Measurements from ENCODE around the gene ZCCHC14.
"Not testable (repeated sequence)": the region's sequence is repeated elsewhere in the genome, so short reads cannot be mapped to it uniquely, and the experiment has no call there.

The ZCCHC14 gene

GRCh38 chr16:87535457-87535854 lies 42.6 kb upstream of the ZCCHC14 start:
- peaks cover 22% of the 10 kb centered on the region for H3K9me3 ChIP-seq (ENCODE audit: control insufficient read depth, low read length)

GRCh38 chr16:87534751-87535150 lies 41.9 kb upstream of the ZCCHC14 start:
- no peaks in the 10 kb centered on the region for H3K36me3 ChIP-seq (ENCODE audit: control insufficient read depth, insufficient read depth, low read length, severe bottlenecking)
- H3K9ac ChIP-seq (ENCODE audit: low read length), result no peak overlapping the region
- H3K27me3 ChIP-seq (replicated peaks; ENCODE audit: control insufficient read depth, insufficient read depth, low read length), result no peaks in the 10 kb centered on the region
- no peak for DNase-seq (ENCODE audit: low read depth)
- H3K4me1 ChIP-seq (ENCODE audit: control insufficient read depth, insufficient read depth, low read length), result peaks cover 14% of the 10 kb centered on the region
- no peak overlapping the region for H3K4me3 ChIP-seq (ENCODE audit: low read length)
- H3K9me3 ChIP-seq (ENCODE audit: control insufficient read depth, low read length), result peaks cover 28% of the 10 kb centered on the region

More at GRCh38 chr16:87535457-87535854, 42.6 kb upstream of the ZCCHC14 start:
- Histone ChIP-seq H3K4me1 (ENCODE audit: control insufficient read depth, insufficient read depth, low read length) (peaks cover 18% of the 10 kb centered on the region), H3K4me3 (ENCODE audit: low read length) (no peak overlapping the region), H3K36me3 (ENCODE audit: control insufficient read depth, insufficient read depth, low read length, severe bottlenecking) (no peaks in the 10 kb centered on the region), H3K27me3 (replicated peaks; ENCODE audit: control insufficient read depth, insufficient read depth, low read length) (no peaks in the 10 kb centered on the region), H3K9ac (ENCODE audit: low read length) (no peak overlapping the region)
- DNase-seq (ENCODE audit: low read depth), result no peak

GRCh38 chr16:87534030-87534653 lies 41.3 kb upstream of the ZCCHC14 start:
- Histone ChIP-seq H3K4me1 (ENCODE audit: control insufficient read depth, insufficient read depth, low read length) (peaks cover 12% of the 10 kb centered on the region), H3K4me3 (ENCODE audit: low read length) (no peak overlapping the region), H3K9ac (ENCODE audit: low read length) (no peak overlapping the region), H3K27me3 (replicated peaks; ENCODE audit: control insufficient read depth, insufficient read depth, low read length) (no peaks in the 10 kb centered on the region), H3K36me3 (ENCODE audit: control insufficient read depth, insufficient read depth, low read length, severe bottlenecking) (no peaks in the 10 kb centered on the region), H3K9me3 (ENCODE audit: control insufficient read depth, low read length) (peaks cover 34% of the 10 kb centered on the region)
- DNase-seq (ENCODE audit: low read depth), result no peak

- no peak for DNase-seq (ENCODE audit: low read depth)
- Histone ChIP-seq H3K9me3 (ENCODE audit: control insufficient read depth, low read length) (peaks cover 36% of the 10 kb centered on the region), H3K36me3 (ENCODE audit: control insufficient read depth, insufficient read depth, low read length, severe bottlenecking) (no peaks in the 10 kb centered on the region), H3K4me1 (ENCODE audit: control insufficient read depth, insufficient read depth, low read length) (peaks cover 1% of the 10 kb centered on the region), H3K4me3 (ENCODE audit: low read length) (no peak overlapping the region), H3K27me3 (replicated peaks; ENCODE audit: control insufficient read depth, insufficient read depth, low read length) (no peaks in the 10 kb centered on the region), H3K9ac (ENCODE audit: low read length) (no peak overlapping the region)
Measured at GRCh38 chr16:87533061-87533460, 40.2 kb upstream of the ZCCHC14 start.

- H3K36me3 ChIP-seq (ENCODE audit: control insufficient read depth, insufficient read depth, low read length, severe bottlenecking), result no peaks in the 10 kb centered on the region
- H3K4me3 ChIP-seq (ENCODE audit: low read length), result no peak overlapping the region
- H3K27me3 ChIP-seq (replicated peaks; ENCODE audit: control insufficient read depth, insufficient read depth, low read length), result no peaks in the 10 kb centered on the region
- no peak overlapping the region for H3K9ac ChIP-seq (ENCODE audit: low read length)
- no peak for DNase-seq (ENCODE audit: low read depth)
- peaks cover 36% of the 10 kb centered on the region for H3K9me3 ChIP-seq (ENCODE audit: control insufficient read depth, low read length)
- no peaks in the 10 kb centered on the region for H3K4me1 ChIP-seq (ENCODE audit: control insufficient read depth, insufficient read depth, low read length)
Measured at GRCh38 chr16:87531418-87531817, 38.6 kb upstream of the ZCCHC14 start.

- no peak for DNase-seq (ENCODE audit: low read depth)
- H3K9me3 ChIP-seq (ENCODE audit: control insufficient read depth, low read length), result peaks cover 26% of the 10 kb centered on the region
- H3K27me3 ChIP-seq (replicated peaks; ENCODE audit: control insufficient read depth, insufficient read depth, low read length), result no peaks in the 10 kb centered on the region
- H3K36me3 ChIP-seq (ENCODE audit: control insufficient read depth, insufficient read depth, low read length, severe bottlenecking), result no peaks in the 10 kb centered on the region
- no peaks in the 10 kb centered on the region for H3K4me1 ChIP-seq (ENCODE audit: control insufficient read depth, insufficient read depth, low read length)
- H3K4me3 ChIP-seq (ENCODE audit: low read length), result no peak overlapping the region
- no peak overlapping the region for H3K9ac ChIP-seq (ENCODE audit: low read length)
Measured at GRCh38 chr16:87528690-87529579, 36.1 kb upstream of the ZCCHC14 start.

GRCh38 chr16:87527055-87527724 lies 34.4 kb upstream of the ZCCHC14 start:
- H3K27me3 ChIP-seq (replicated peaks; ENCODE audit: control insufficient read depth, insufficient read depth, low read length), result no peaks in the 10 kb centered on the region
- DNase-seq (ENCODE audit: low read depth), result no peak

GRCh38 chr16:87526238-87526947 lies 33.6 kb upstream of the ZCCHC14 start:
- Histone ChIP-seq H3K9me3 (ENCODE audit: control insufficient read depth, low read length) (peaks cover 14% of the 10 kb centered on the region), H3K36me3 (ENCODE audit: control insufficient read depth, insufficient read depth, low read length, severe bottlenecking) (no peaks in the 10 kb centered on the region), H3K9ac (ENCODE audit: low read length) (no peak overlapping the region), H3K4me3 (ENCODE audit: low read length) (no peak overlapping the region), H3K4me1 (ENCODE audit: control insufficient read depth, insufficient read depth, low read length) (no peaks in the 10 kb centered on the region), H3K27me3 (replicated peaks; ENCODE audit: control insufficient read depth, insufficient read depth, low read length) (no peaks in the 10 kb centered on the region)
- DNase-seq (ENCODE audit: low read depth), result no peak

More at GRCh38 chr16:87527055-87527724, 34.4 kb upstream of the ZCCHC14 start:
- no peaks in the 10 kb centered on the region for H3K4me1 ChIP-seq (ENCODE audit: control insufficient read depth, insufficient read depth, low read length)
- no peaks in the 10 kb centered on the region for H3K36me3 ChIP-seq (ENCODE audit: control insufficient read depth, insufficient read depth, low read length, severe bottlenecking)
- no peak overlapping the region for H3K9ac ChIP-seq (ENCODE audit: low read length)
- H3K4me3 ChIP-seq (ENCODE audit: low read length), result no peak overlapping the region
- peaks cover 14% of the 10 kb centered on the region for H3K9me3 ChIP-seq (ENCODE audit: control insufficient read depth, low read length)

- no peak for DNase-seq (ENCODE audit: low read depth)
Measured at GRCh38 chr16:87525352-87525751, 32.5 kb upstream of the ZCCHC14 start.

GRCh38 chr16:87524407-87524806 lies 31.6 kb upstream of the ZCCHC14 start:
- H3K36me3 ChIP-seq (ENCODE audit: control insufficient read depth, insufficient read depth, low read length, severe bottlenecking), result no peaks in the 10 kb centered on the region
- no peaks in the 10 kb centered on the region for H3K27me3 ChIP-seq (replicated peaks; ENCODE audit: control insufficient read depth, insufficient read depth, low read length)
- no peak overlapping the region for H3K9ac ChIP-seq (ENCODE audit: low read length)
- peaks cover 5% of the 10 kb centered on the region for H3K9me3 ChIP-seq (ENCODE audit: control insufficient read depth, low read length)
- no peak for DNase-seq (ENCODE audit: low read depth)
- no peak overlapping the region for H3K4me3 ChIP-seq (ENCODE audit: low read length)
- H3K4me1 ChIP-seq (ENCODE audit: control insufficient read depth, insufficient read depth, low read length), result no peaks in the 10 kb centered on the region

More at GRCh38 chr16:87525352-87525751, 32.5 kb upstream of the ZCCHC14 start:
- no peaks in the 10 kb centered on the region for H3K36me3 ChIP-seq (ENCODE audit: control insufficient read depth, insufficient read depth, low read length, severe bottlenecking)
- H3K4me1 ChIP-seq (ENCODE audit: control insufficient read depth, insufficient read depth, low read length), result no peaks in the 10 kb centered on the region
- H3K4me3 ChIP-seq (ENCODE audit: low read length), result no peak overlapping the region
- no peaks in the 10 kb centered on the region for H3K27me3 ChIP-seq (replicated peaks; ENCODE audit: control insufficient read depth, insufficient read depth, low read length)
- no peak overlapping the region for H3K9ac ChIP-seq (ENCODE audit: low read length)
- H3K9me3 ChIP-seq (ENCODE audit: control insufficient read depth, low read length), result peaks cover 13% of the 10 kb centered on the region

GRCh38 chr16:87523605-87524004 lies 30.8 kb upstream of the ZCCHC14 start:
- H3K4me1 ChIP-seq (ENCODE audit: control insufficient read depth, insufficient read depth, low read length); H3K9ac ChIP-seq (ENCODE audit: low read length); H3K27me3 ChIP-seq (replicated peaks; ENCODE audit: control insufficient read depth, insufficient read depth, low read length); H3K9me3 ChIP-seq (ENCODE audit: control insufficient read depth, low read length); H3K4me3 ChIP-seq (ENCODE audit: low read length); DNase-seq (ENCODE audit: low read depth); H3K36me3 ChIP-seq (ENCODE audit: control insufficient read depth, insufficient read depth, low read length, severe bottlenecking): not testable (repeated sequence)

Measured in adipocyte (in vitro differentiated cells).